Muscle of back (tissue), 11 donors: ENCODE measurements around the gene MLLT3. TPM values are rescaled to one million over a fixed set of nuclear protein-coding genes. Genes with fewer than 3 reads are reported as not detected.
A peak's percentile ranks its signal among the peaks of the same experiment; 100 is the strongest.

Experiments
- DNase-seq, 3 donors: peaks; one replicate each; pipeline versions ENCODE4 v3.0.0 to v3.0.0-alpha.2; 2013
- polyA plus RNA-seq, 10 donors: library from polyadenylated mRNA; unstranded; fragments of 120-200 nt; gene quantifications; one replicate each; pipeline ENCODE4 v1.2.1, GENCODE V29; 2013; ENCODE audit not compliant: insufficient read length in 10 of 10

Gene MLLT3
- polyA plus RNA-seq, 10 donors = 37.1 to 99.6 (median 54.4) TPM

GRCh38 chr9:20310024-20310423 lies 312.3 kb downstream of the MLLT3 start:
- DNase-seq = no peak

GRCh38 chr9:20309124-20309523 lies 313.2 kb downstream of the MLLT3 start:
- DNase-seq = no peak

- peak in 2 of 3 donors; percentile 10 to 17 for DNase-seq
Observed at GRCh38 chr9:20307621-20308020, 314.7 kb downstream of the MLLT3 start.

- no peak for DNase-seq
Observed at GRCh38 chr9:20305452-20305851, 316.8 kb downstream of the MLLT3 start.

GRCh38 chr9:20303996-20304395 lies 318.3 kb downstream of the MLLT3 start:
- DNase-seq = no peak

- no peak for DNase-seq
Observed at GRCh38 chr9:20303066-20303465, 319.2 kb downstream of the MLLT3 start.

- no peak for DNase-seq
Observed at GRCh38 chr9:20302197-20302596, 320.1 kb downstream of the MLLT3 start.

- no peak for DNase-seq
Observed at GRCh38 chr9:20300430-20301115, 321.7 kb downstream of the MLLT3 start.

GRCh38 chr9:20297646-20298084 lies 324.6 kb downstream of the MLLT3 start:
- peak in 1 of 3 donors; percentile 66 for DNase-seq

- DNase-seq = no peak
Observed at GRCh38 chr9:20295555-20295954, 326.7 kb downstream of the MLLT3 start.

- no peak for DNase-seq
Observed at GRCh38 chr9:20294046-20294750, 328.1 kb downstream of the MLLT3 start.

- peak in 1 of 3 donors; percentile 12 for DNase-seq
Observed at GRCh38 chr9:20292002-20292401, 330.3 kb downstream of the MLLT3 start.

Other genes with a start within 250 kb of the MLLT3 start
- 10 to 100 TPM; 14.8 to 21.1 (median 17.6) TPM for gene FOCAD, start 61.8 kb upstream of the MLLT3 start, polyA plus RNA-seq